ENCODE data around the gene ZDHHC7. TPM values are rescaled to one million over a fixed set of nuclear protein-coding genes. Genes with fewer than 3 reads are reported as not detected.

The ZDHHC7 gene
- total and polyA plus RNA-seq, 4 donors: 2.5 to 14.9 (median 12.1) TPM

- TF ChIP-seq CTCF (IDR thresholded peaks at IDR 0.05; ENCODE audit: low read depth, low read length, missing input control) (no peak), FOXA2 (IDR thresholded peaks at IDR 0.05) (no peak), YY1 (IDR thresholded peaks at IDR 0.05) (no peak), SP1 (IDR thresholded peaks at IDR 0.05) (no peak), JUND (IDR thresholded peaks at IDR 0.05) (no peak), TAF1 (conservative IDR thresholded peaks at IDR 0.05) (no peak), NR2F2 (IDR thresholded peaks at IDR 0.05) (no peak), HNF4A (conservative IDR thresholded peaks at IDR 0.05) (no peak)
Measured at GRCh38 chr16:84926462-84926861, 84.9 kb downstream of the ZDHHC7 start (continued).

GRCh38 chr16:84925773-84926372 is 85.5 kb downstream of the ZDHHC7 start:
- H3K27ac ChIP-seq (ENCODE audit: low read depth in 1 of 2, low read length in 2 of 2): no peak overlapping the region
- no peak overlapping the region for H3K4me3 ChIP-seq (ENCODE audit: low read depth in 1 of 3, low read length in 3 of 3)
- peaks cover 0 to 18% (median 7%) of the 10 kb centered on the region in 4 donors for H3K4me1 ChIP-seq (ENCODE audit: control insufficient read depth in 4 of 4, insufficient read depth in 4 of 4, low read length in 3 of 4)
- DNase-seq (ENCODE audit: low spot score): no peak
- no peak for TF ChIP-seq YY1 (IDR thresholded peaks at IDR 0.05)
- TF ChIP-seq ZBTB33 (IDR thresholded peaks at IDR 0.05): no peak
- TF ChIP-seq ATF3 (IDR thresholded peaks at IDR 0.05): no peak
- no peak for TF ChIP-seq RXRA (IDR thresholded peaks at IDR 0.05)
- no peak for TF ChIP-seq REST (IDR thresholded peaks at IDR 0.05)
- TF ChIP-seq FOXA1 (IDR thresholded peaks at IDR 0.05): no peak
- no peak for TF ChIP-seq EGR1 (IDR thresholded peaks at IDR 0.05; ENCODE audit: low read depth in 2 of 2)
- no peak for TF ChIP-seq HNF4A (conservative IDR thresholded peaks at IDR 0.05)
- TF ChIP-seq HNF4G (IDR thresholded peaks at IDR 0.05): no peak
- TF ChIP-seq MAX (IDR thresholded peaks at IDR 0.05): no peak
- TF ChIP-seq FOXA2 (IDR thresholded peaks at IDR 0.05): no peak
- TF ChIP-seq CTCF (IDR thresholded peaks at IDR 0.05; ENCODE audit: low read depth, low read length, missing input control): no peak
- TF ChIP-seq RAD21 (IDR thresholded peaks at IDR 0.05): no peak
- TF ChIP-seq TAF1 (conservative IDR thresholded peaks at IDR 0.05): no peak
- TF ChIP-seq NR2F2 (IDR thresholded peaks at IDR 0.05): no peak
- no peak for TF ChIP-seq GABPA (IDR thresholded peaks at IDR 0.05 in 1 of 2, conservative IDR thresholded peaks at IDR 0.05 in 1 of 2)
- no peak for TF ChIP-seq SP1 (IDR thresholded peaks at IDR 0.05)
- no peak for TF ChIP-seq JUND (IDR thresholded peaks at IDR 0.05)
- no peaks in the 10 kb centered on the region for H3K9me3 ChIP-seq (ENCODE audit: control insufficient read depth in 4 of 4, low read length in 3 of 4)
- whole genome bisulfite sequencing: 93% methylated on average over 19 of the region's 19 CpGs
- H3K36me3 ChIP-seq (ENCODE audit: control insufficient read depth in 4 of 4, insufficient read depth in 3 of 4, low read depth in 1 of 4, low read length in 3 of 4): no peaks in the 10 kb centered on the region
- no peak overlapping the region for H3K9ac ChIP-seq (ENCODE audit: low read depth in 1 of 2, low read length in 2 of 2)
- no peaks in the 10 kb centered on the region for H3K27me3 ChIP-seq (ENCODE audit: control insufficient read depth in 4 of 4, insufficient read depth in 4 of 4, low read length in 3 of 4)

All from liver (tissue), 9 donors.